ENCODE results near the gene HORMAD2. TPM values are rescaled to one million over a fixed set of nuclear protein-coding genes. Genes with fewer than 3 reads are reported as not detected.

Gene HORMAD2
- total RNA-seq, 4 donors from 2014 or later: not detected

DNA sequence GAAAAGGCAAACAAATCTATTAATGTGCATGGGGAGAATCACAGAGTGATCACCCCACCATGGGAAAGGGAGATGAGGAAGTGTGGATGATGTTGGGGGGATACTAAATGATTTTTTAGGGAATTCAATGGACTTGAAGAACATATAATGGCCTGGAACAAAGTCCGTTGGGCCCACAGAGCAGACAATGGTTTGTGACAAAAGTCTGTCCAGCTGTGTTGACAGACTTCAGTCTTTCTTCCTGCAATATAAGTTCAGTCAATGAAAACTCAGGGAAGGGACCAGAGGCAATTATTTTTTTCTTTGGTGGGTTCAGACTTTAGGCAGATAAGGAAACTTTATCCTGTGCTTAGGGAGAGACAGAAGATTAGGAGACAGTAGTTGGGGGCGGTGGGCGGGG, 18.0 kb upstream of the HORMAD2 start:
- Histone ChIP-seq H3K9me3 (peaks cover 0 to 6% (median 0%) of the 10 kb centered on the region in 3 donors), H3K27ac (no peak overlapping the region), H3K4me1 (no peaks in the 10 kb centered on the region), H3K27me3 (no peaks in the 10 kb centered on the region), H3K4me3 (no peak overlapping the region), H3K36me3 (no peaks in the 10 kb centered on the region)
- DNase-seq (no peak), ATAC-seq (no peak)
- intact Hi-C loops (cut with DNase I; ENCODE audit: low total_unique reads): no loop called here
- in situ Hi-C loops (cut with MboI; ENCODE audit: low sequenced_read_pairs in 4 of 4): no loop called here
- TF ChIP-seq POLR2A (IDR thresholded peaks at IDR 0.05) (no peak), CTCF (IDR thresholded peaks at IDR 0.05 in 4 of 5, conservative IDR thresholded peaks at IDR 0.05 in 1 of 5) (no peak)

- TF ChIP-seq CTCF (IDR thresholded peaks at IDR 0.05 in 4 of 5, conservative IDR thresholded peaks at IDR 0.05 in 1 of 5) (no peak), POLR2A (IDR thresholded peaks at IDR 0.05) (no peak)
- peaks cover 0 to 6% (median 0%) of the 10 kb centered on the region in 3 donors for H3K9me3 ChIP-seq
- H3K4me3 ChIP-seq: no peak overlapping the region
- no peaks in the 10 kb centered on the region for H3K4me1 ChIP-seq
- no peak for ATAC-seq
- in situ Hi-C loops (cut with MboI; ENCODE audit: low sequenced_read_pairs in 4 of 4): no loop called here
- H3K36me3 ChIP-seq: no peaks in the 10 kb centered on the region
- no peak overlapping the region for H3K27ac ChIP-seq
- no peak for DNase-seq
- H3K27me3 ChIP-seq: no peaks in the 10 kb centered on the region
- intact Hi-C loops (cut with DNase I; ENCODE audit: low total_unique reads): no loop called here
These were observed 17.3 kb upstream of the HORMAD2 start for GRCh38 chr22:30062950-30063349.

DNA sequence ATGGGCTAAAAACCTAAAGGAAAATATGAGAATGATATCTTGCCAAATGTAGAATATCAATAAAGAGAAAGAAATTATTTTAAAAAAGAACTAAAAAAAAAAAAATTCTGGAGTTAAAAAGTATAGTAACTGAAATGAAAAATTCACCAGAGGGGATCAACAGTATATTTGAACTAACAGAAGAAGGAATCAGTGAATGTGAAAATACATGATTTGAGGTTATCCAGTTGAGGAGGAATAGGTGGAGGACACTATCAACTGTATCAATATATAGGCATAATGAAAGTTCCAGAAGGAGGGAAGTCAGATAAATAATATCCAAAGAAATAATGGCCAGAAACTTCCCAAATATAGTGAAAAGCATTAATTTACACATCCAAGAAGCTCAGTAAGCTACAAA, 16.1 kb upstream of the HORMAD2 start:
- H3K27ac ChIP-seq: no peak overlapping the region
- no peaks in the 10 kb centered on the region for H3K27me3 ChIP-seq
- peaks cover 0 to 6% (median 0%) of the 10 kb centered on the region in 3 donors for H3K9me3 ChIP-seq
- DNase-seq: no peak
- H3K4me1 ChIP-seq: no peaks in the 10 kb centered on the region
- peak overlapping the region in 1 of 4 donors; percentile 22 for H3K4me3 ChIP-seq
- TF ChIP-seq POLR2A (IDR thresholded peaks at IDR 0.05) (no peak), CTCF (IDR thresholded peaks at IDR 0.05 in 4 of 5, conservative IDR thresholded peaks at IDR 0.05 in 1 of 5) (no peak)
- no peaks in the 10 kb centered on the region for H3K36me3 ChIP-seq
- ATAC-seq: no peak
- in situ Hi-C loops (cut with MboI; ENCODE audit: low sequenced_read_pairs in 4 of 4): no loop called here
- intact Hi-C loops (cut with DNase I; ENCODE audit: low total_unique reads): no loop called here

- no peak for DNase-seq
- TF ChIP-seq POLR2A (IDR thresholded peaks at IDR 0.05) (no peak), CTCF (IDR thresholded peaks at IDR 0.05 in 4 of 5, conservative IDR thresholded peaks at IDR 0.05 in 1 of 5) (no peak)
- in situ Hi-C loops (cut with MboI; ENCODE audit: low sequenced_read_pairs in 4 of 4) (no loop called here), intact Hi-C loops (cut with DNase I; ENCODE audit: low total_unique reads) (no loop called here)
- no peak for ATAC-seq
- Histone ChIP-seq H3K27ac (no peak overlapping the region), H3K9me3 (no peaks in the 10 kb centered on the region), H3K4me1 (no peaks in the 10 kb centered on the region), H3K27me3 (no peaks in the 10 kb centered on the region), H3K36me3 (no peaks in the 10 kb centered on the region), H3K4me3 (no peak overlapping the region)
These were observed 6.5 kb upstream of the HORMAD2 start for GRCh38 chr22:30073743-30074142.

DNA sequence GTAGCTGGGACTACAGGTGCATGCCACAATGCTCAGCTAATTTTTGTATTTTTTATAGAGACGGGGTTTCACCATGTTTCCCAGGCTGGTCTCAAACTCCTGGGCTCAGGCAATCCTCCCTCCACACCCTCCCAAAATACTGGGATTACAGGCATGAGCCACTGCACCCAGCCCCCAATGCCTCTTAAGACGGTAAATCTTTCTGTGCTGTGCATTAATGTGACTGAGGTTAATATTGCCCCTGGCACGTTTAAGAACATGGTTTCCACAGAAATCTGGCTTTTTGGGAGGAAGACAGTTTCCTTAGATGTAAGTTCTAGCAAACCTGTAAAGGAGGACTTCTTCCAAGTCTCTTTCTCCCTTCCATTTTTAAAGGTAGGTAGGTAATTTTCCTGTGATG, 6.1 kb upstream of the HORMAD2 start:
- no peaks in the 10 kb centered on the region for H3K9me3 ChIP-seq
- peaks cover 0 to under 1% (median 0%) of the 10 kb centered on the region in 3 donors for H3K27me3 ChIP-seq
- no peak for TF ChIP-seq POLR2A (IDR thresholded peaks at IDR 0.05)
- TF ChIP-seq CTCF (IDR thresholded peaks at IDR 0.05 in 4 of 5, conservative IDR thresholded peaks at IDR 0.05 in 1 of 5): no peak
- no peak overlapping the region for H3K4me3 ChIP-seq
- intact Hi-C loops (cut with DNase I; ENCODE audit: low total_unique reads): no loop called here
- no peak overlapping the region for H3K27ac ChIP-seq
- in situ Hi-C loops (cut with MboI; ENCODE audit: low sequenced_read_pairs in 4 of 4): no loop called here
- ATAC-seq (no peak), DNase-seq (no peak)
- H3K4me1 ChIP-seq: no peaks in the 10 kb centered on the region
- H3K36me3 ChIP-seq: no peaks in the 10 kb centered on the region

All from gastrocnemius medialis (tissue), 4 donors.